Neural crest cell (in vitro differentiated cells): ENCODE data around the gene POLR1D. TPM values are rescaled to one million over a fixed set of nuclear protein-coding genes. Genes with fewer than 3 reads are reported as not detected.

ENCODE experiments used
- DNase-seq: peaks from one replicate; pipeline ENCODE4 v3.0.0; 2021; ENCODE audit warnings: low read depth, mixed read lengths, low spot score
- H3K27ac Mint-ChIP-seq: one replicate; pipeline ENCODE4 v1.8.0; 2021; ENCODE audit warnings: mild to moderate bottlenecking, mixed read lengths; ENCODE audit not compliant: unreplicated experiment
- H3K27me3 Mint-ChIP-seq: 2 replicates; pipeline ENCODE4 v1.8.0; 2021; ENCODE audit warnings: low read depth, mild to moderate bottlenecking, mixed read lengths
- H3K36me3 Mint-ChIP-seq: 2 replicates; pipeline ENCODE4 v1.8.0; 2021; ENCODE audit warnings: low read depth, mild to moderate bottlenecking, mixed read lengths
- H3K4me1 Mint-ChIP-seq: 2 replicates; pipeline ENCODE4 v1.8.0; 2021; ENCODE audit warnings: mixed read lengths
- H3K4me3 Mint-ChIP-seq: one replicate; pipeline ENCODE4 v1.8.0; 2021; ENCODE audit warnings: mild to moderate bottlenecking, mixed read lengths
- H3K9me3 Mint-ChIP-seq: 2 replicates; pipeline ENCODE4 v1.8.0; 2021; ENCODE audit warnings: mixed read lengths
- CTCF ChIP-seq: fragments of 200-600 bp; sonication (generic); conservative IDR thresholded peaks from 2 replicates; pipeline ENCODE4 v1.5.0; 2021; ENCODE audit warnings: antibody characterized with exemption, mild to moderate bottlenecking
- total RNA-seq: library from RNA; stranded (reverse); gene quantifications from 2 replicates; pipeline ENCODE4 v1.2.1, GENCODE V29; 2021

Gene POLR1D
- total RNA-seq, 1 donor from 2014 or later: 92.6 TPM

DNA sequence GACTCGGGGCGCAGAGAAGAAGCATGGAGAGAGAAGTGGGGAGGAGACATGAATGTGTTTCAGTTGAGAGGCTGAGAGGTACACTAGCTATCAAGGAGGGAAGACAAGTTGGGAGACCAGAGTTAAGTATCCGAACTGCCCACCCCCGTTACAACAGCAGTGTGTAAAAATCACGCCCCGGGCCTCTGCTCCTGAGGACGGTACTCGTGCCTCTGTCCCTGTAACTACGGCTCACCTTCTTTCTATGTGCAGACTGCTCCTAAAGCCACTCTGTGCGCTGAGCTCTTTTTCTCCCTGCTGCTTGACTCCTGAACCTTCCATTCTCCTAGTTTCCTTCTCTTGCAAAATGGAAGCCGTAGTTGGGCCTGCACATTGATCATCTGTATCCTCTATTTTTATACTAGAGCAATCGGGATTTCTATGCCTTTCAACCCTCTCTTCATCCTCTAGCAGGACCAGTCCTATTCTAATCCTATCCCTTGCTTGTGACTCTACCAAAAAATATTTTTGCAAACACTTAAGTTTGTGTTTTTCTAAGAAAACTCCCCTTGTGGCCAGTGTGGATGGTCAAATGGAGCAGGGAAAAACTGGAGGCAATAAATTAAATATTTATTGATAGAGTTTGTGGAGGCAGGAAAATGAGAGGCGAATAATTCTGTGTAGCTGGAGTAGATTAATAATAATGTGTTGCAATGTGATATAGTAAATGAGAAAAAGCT is 569 bp downstream of the POLR1D start:
- peak; percentile 55 for TF ChIP-seq CTCF
- Mint-ChIP-seq H3K36me3 (peaks cover 16% of the 10 kb centered on the region), H3K27ac (peak overlapping the region; percentile 16), H3K9me3 (no peaks in the 10 kb centered on the region), H3K4me3 (peak overlapping the region; percentile 92), H3K4me1 (peaks cover 59% of the 10 kb centered on the region), H3K27me3 (peaks cover 16% of the 10 kb centered on the region)
- DNase-seq: no peak

DNA sequence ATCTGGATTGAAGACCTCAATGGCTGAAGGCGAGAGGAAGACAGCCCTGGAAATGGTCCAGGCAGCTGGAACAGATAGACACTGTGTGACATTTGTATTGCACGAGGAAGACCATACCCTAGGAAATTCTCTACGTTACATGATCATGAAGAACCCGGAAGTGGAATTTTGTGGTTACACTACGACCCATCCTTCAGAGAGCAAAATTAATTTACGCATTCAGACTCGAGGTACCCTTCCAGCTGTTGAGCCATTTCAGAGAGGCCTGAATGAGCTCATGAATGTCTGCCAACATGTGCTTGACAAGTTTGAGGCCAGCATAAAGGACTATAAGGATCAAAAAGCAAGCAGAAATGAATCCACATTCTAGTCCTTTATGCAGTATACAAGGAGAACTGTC is 1.2 kb downstream of the POLR1D start:
- Mint-ChIP-seq H3K27me3 (peaks cover 13% of the 10 kb centered on the region), H3K9me3 (no peaks in the 10 kb centered on the region), H3K4me3 (peak overlapping the region; percentile 92), H3K36me3 (peaks cover 16% of the 10 kb centered on the region), H3K27ac (no peak overlapping the region), H3K4me1 (peaks cover 62% of the 10 kb centered on the region)
- no peak for DNase-seq
- TF ChIP-seq CTCF: no peak

DNA sequence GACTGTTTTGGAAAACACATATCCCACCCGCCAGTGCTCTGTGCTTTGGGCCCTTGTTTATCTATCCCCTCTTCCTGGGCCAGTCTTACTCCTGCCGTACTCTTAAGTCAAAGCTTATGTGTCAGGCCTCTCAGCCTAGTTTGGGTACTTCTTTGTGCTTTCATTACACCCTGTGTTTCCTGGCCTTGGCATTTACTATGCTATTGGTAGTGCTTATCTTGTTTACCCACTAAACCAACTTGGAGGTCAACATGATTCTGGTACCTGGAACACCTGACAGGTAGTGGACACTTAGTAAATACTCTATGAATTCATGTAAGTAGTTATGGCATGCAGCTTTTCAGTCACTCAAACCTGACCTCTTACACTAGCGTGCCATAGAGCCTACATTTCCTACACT is 2.4 kb downstream of the POLR1D start:
- Mint-ChIP-seq H3K9me3 (no peaks in the 10 kb centered on the region), H3K4me3 (peak overlapping the region; percentile 72), H3K4me1 (peaks cover 52% of the 10 kb centered on the region), H3K27ac (no peak overlapping the region), H3K27me3 (peaks cover 5% of the 10 kb centered on the region), H3K36me3 (peaks cover 16% of the 10 kb centered on the region)
- no peak for DNase-seq
- TF ChIP-seq CTCF: no peak

GRCh38 chr13:27625839-27626238 is 4.1 kb downstream of the POLR1D start:
- H3K4me3 Mint-ChIP-seq: no peak overlapping the region
- TF ChIP-seq CTCF: no peak
- no peaks in the 10 kb centered on the region for H3K9me3 Mint-ChIP-seq
- peaks cover 43% of the 10 kb centered on the region for H3K4me1 Mint-ChIP-seq
- H3K27me3 Mint-ChIP-seq: no peaks in the 10 kb centered on the region
- peaks cover 16% of the 10 kb centered on the region for H3K36me3 Mint-ChIP-seq
- DNase-seq: no peak
- H3K27ac Mint-ChIP-seq: no peak overlapping the region

GRCh38 chr13:27627380-27627779 is 5.7 kb downstream of the POLR1D start:
- TF ChIP-seq CTCF: no peak
- Mint-ChIP-seq H3K9me3 (no peaks in the 10 kb centered on the region), H3K27me3 (no peaks in the 10 kb centered on the region), H3K27ac (no peak overlapping the region), H3K36me3 (peaks cover 18% of the 10 kb centered on the region), H3K4me3 (no peak overlapping the region), H3K4me1 (peaks cover 38% of the 10 kb centered on the region)
- no peak for DNase-seq
